Neutrophil (primary cell): ENCODE results near the gene DRG1.

ENCODE experiments used
- H3K27ac ChIP-seq: fragments of 200-600 bp; sonication (generic); 2 replicates; pipeline ENCODE4 v1.5.1; 2016; ENCODE audit warnings: mild to moderate bottlenecking, moderate library complexity
- H3K27me3 ChIP-seq: fragments of 200-600 bp; sonication (generic); 2 replicates; pipeline ENCODE4 v1.6.0; 2016; ENCODE audit warnings: mild to moderate bottlenecking
- H3K36me3 ChIP-seq: fragments of 200-600 bp; sonication (generic); 2 replicates; pipeline ENCODE4 v1.5.1; 2017
- H3K4me1 ChIP-seq, 2 experiments: fragments of 200-600 bp in 1 of 2; sonication (generic) in 1 of 2; 1 replicate in 1 of 2; 2 replicates in 1 of 2; pipeline versions ENCODE4 v1.5.1 to v1.6.1; 2013 to 2016; ENCODE audit warnings: low read depth in 1 of 2, low read length in 1 of 2, mild to moderate bottlenecking in 1 of 2, moderate library complexity in 1 of 2; ENCODE audit not compliant: control insufficient read depth in 1 of 2, insufficient read depth in 1 of 2
- H3K4me3 ChIP-seq, 2 experiments: fragments of 200-600 bp in 1 of 2; sonication (generic) in 1 of 2; 1 replicate in 1 of 2; 2 replicates in 1 of 2; pipeline ENCODE4 v1.5.1; 2013 to 2016; ENCODE audit warnings: low read depth in 1 of 2, low read length in 1 of 2, mild to moderate bottlenecking in 1 of 2, moderate library complexity in 1 of 2
- H3K9me3 ChIP-seq: fragments of 200-600 bp; sonication (generic); 2 replicates; pipeline ENCODE4 v1.5.1; 2016
- TF ChIP-seq, protein P1 (sequence below): fragments of 200-600 bp; sonication (generic); IDR thresholded peaks from 2 replicates; pipeline ENCODE4 v1.5.1; 2016; ENCODE audit warnings: antibody characterized with exemption

Gene DRG1

GRCh38 chr22:31442768-31443489, 43.5 kb downstream of the DRG1 start:
- H3K4me3 ChIP-seq, result no peak overlapping the region
- H3K9me3 ChIP-seq, result no peaks in the 10 kb centered on the region
- H3K36me3 ChIP-seq, result peaks cover 97% of the 10 kb centered on the region
- TF ChIP-seq, protein P1, sequence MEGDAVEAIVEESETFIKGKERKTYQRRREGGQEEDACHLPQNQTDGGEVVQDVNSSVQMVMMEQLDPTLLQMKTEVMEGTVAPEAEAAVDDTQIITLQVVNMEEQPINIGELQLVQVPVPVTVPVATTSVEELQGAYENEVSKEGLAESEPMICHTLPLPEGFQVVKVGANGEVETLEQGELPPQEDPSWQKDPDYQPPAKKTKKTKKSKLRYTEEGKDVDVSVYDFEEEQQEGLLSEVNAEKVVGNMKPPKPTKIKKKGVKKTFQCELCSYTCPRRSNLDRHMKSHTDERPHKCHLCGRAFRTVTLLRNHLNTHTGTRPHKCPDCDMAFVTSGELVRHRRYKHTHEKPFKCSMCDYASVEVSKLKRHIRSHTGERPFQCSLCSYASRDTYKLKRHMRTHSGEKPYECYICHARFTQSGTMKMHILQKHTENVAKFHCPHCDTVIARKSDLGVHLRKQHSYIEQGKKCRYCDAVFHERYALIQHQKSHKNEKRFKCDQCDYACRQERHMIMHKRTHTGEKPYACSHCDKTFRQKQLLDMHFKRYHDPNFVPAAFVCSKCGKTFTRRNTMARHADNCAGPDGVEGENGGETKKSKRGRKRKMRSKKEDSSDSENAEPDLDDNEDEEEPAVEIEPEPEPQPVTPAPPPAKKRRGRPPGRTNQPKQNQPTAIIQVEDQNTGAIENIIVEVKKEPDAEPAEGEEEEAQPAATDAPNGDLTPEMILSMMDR, result no peak
- no peaks in the 10 kb centered on the region for H3K27me3 ChIP-seq
- no peaks in the 10 kb centered on the region for H3K4me1 ChIP-seq
- H3K27ac ChIP-seq, result no peak overlapping the region

- Histone ChIP-seq H3K36me3 (peaks cover 97% of the 10 kb centered on the region), H3K4me1 (no peaks in the 10 kb centered on the region), H3K4me3 (no peak overlapping the region), H3K27ac (no peak overlapping the region), H3K9me3 (no peaks in the 10 kb centered on the region), H3K27me3 (no peaks in the 10 kb centered on the region)
- TF ChIP-seq, protein P1, result no peak
Observed at GRCh38 chr22:31443516-31443915, 44.1 kb downstream of the DRG1 start.

DNA sequence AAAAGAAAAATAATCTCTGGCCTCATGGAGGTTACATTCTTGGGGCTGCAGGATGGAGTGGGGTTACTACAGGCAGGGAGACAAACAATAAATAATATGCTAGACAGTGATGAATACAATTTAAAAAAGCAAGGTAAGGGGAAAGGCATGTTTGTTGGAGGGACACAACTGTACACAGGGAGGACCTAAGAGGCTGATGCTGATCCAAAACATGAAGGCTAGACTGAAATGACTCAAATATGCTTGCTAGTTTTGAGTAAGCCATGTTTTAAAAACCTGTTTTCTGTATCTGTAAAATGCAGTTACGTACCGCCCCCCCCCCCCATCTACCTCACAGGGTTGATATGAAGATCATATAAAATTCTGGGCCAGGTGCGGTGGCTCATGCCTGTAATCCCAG, 46.2 kb downstream of the DRG1 start:
- H3K27ac ChIP-seq, result no peak overlapping the region
- no peak overlapping the region for H3K4me3 ChIP-seq
- no peaks in the 10 kb centered on the region for H3K4me1 ChIP-seq
- H3K27me3 ChIP-seq, result no peaks in the 10 kb centered on the region
- H3K36me3 ChIP-seq, result peaks cover 90% of the 10 kb centered on the region
- TF ChIP-seq, protein P1, result no peak
- no peaks in the 10 kb centered on the region for H3K9me3 ChIP-seq

GRCh38 chr22:31446208-31446607, 46.8 kb downstream of the DRG1 start:
- TF ChIP-seq, protein P1, result no peak

DNA sequence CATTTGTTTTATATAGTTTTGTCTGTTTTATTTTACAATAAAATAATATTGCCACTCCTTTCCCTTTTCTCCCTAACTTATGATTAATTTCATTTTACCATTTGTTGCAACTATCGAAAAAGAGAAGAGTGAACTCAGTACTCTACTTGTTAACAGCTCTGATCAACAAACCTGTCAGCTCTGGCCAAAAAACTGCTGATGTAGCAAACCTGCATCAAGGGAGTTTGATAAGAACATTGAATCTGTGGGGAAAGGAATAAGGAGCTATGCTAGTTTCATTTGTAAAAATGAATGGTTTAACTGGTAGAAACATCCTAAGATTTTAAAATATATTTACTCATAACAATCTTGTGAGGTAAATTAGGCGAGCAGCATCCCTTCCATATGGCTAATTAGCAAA, 47.4 kb downstream of the DRG1 start:
- Histone ChIP-seq H3K9me3 (no peaks in the 10 kb centered on the region), H3K4me1 (peaks cover 0 to 2% of the 10 kb centered on the region in 2 experiments), H3K27me3 (no peaks in the 10 kb centered on the region), H3K27ac (no peak overlapping the region), H3K36me3 (peaks cover 81% of the 10 kb centered on the region), H3K4me3 (no peak overlapping the region)
- TF ChIP-seq, protein P1, result no peak

More at GRCh38 chr22:31446208-31446607, 46.8 kb downstream of the DRG1 start:
- no peak overlapping the region for H3K27ac ChIP-seq
- no peaks in the 10 kb centered on the region for H3K4me1 ChIP-seq
- H3K27me3 ChIP-seq, result no peaks in the 10 kb centered on the region
- no peak overlapping the region for H3K4me3 ChIP-seq
- no peaks in the 10 kb centered on the region for H3K9me3 ChIP-seq
- peaks cover 84% of the 10 kb centered on the region for H3K36me3 ChIP-seq
